Neuronal stem cell (in vitro differentiated cells): ENCODE data around the gene MCCC2. TPM values are rescaled to one million over a fixed set of nuclear protein-coding genes. Genes with fewer than 3 reads are reported as not detected.

Experiments used
- DNase-seq: peaks from one replicate; pipeline ENCODE4 v3.0.0-alpha.2; 2013; ENCODE audit warnings: low spot score
- H2AFZ ChIP-seq: one replicate; pipeline ENCODE4 v1.6.1; 2013; ENCODE audit warnings: mild to moderate bottlenecking, low read length, inconsistent platforms
- H2AK5ac ChIP-seq: 2 replicates; pipeline ENCODE4 v1.6.1; 2013; ENCODE audit warnings: low read depth, mild to moderate bottlenecking, inconsistent platforms, low read length, moderate library complexity, mixed read lengths
- H2BK120ac ChIP-seq: 2 replicates; pipeline ENCODE4 v1.6.1; 2013; ENCODE audit warnings: low read depth, mild to moderate bottlenecking, inconsistent platforms, low read length, moderate library complexity, mixed read lengths
- H2BK12ac ChIP-seq: one replicate; pipeline ENCODE4 v1.6.1; 2013; ENCODE audit warnings: low read length, inconsistent platforms
- H2BK15ac ChIP-seq: 2 replicates; pipeline ENCODE4 v1.6.1; 2013; ENCODE audit warnings: mild to moderate bottlenecking, low read length, inconsistent platforms, mixed read lengths
- H2BK5ac ChIP-seq: one replicate; pipeline ENCODE4 v1.6.1; 2013; ENCODE audit warnings: inconsistent platforms, mild to moderate bottlenecking, low read length, moderate library complexity
- H3K14ac ChIP-seq: one replicate; pipeline ENCODE4 v1.6.1; 2013; ENCODE audit warnings: low read length, inconsistent platforms
- H3K18ac ChIP-seq: 2 replicates; pipeline ENCODE4 v1.6.1; 2013; ENCODE audit warnings: low read length, inconsistent platforms
- H3K23ac ChIP-seq: 2 replicates; pipeline ENCODE4 v1.6.1; 2013; ENCODE audit warnings: low read depth, mild to moderate bottlenecking, mixed read lengths, low read length, inconsistent platforms; ENCODE audit not compliant: poor library complexity
- H3K27ac ChIP-seq: replicated peaks from 3 replicates; pipeline ENCODE4 v1.5.1; 2013; ENCODE audit warnings: low read length, inconsistent platforms
- H3K27me3 ChIP-seq, 3 experiments: 2 replicates each; pipeline ENCODE4 v1.6.1; 2013; ENCODE audit warnings: low read length in 3 of 3, mild to moderate bottlenecking in 2 of 3, inconsistent platforms in 1 of 3, low read depth in 1 of 3, mixed read lengths in 1 of 3, moderate library complexity in 1 of 3; ENCODE audit not compliant: control insufficient read depth in 3 of 3, insufficient read depth in 3 of 3
- H3K36me3 ChIP-seq, 2 donors: replicated peaks in 1 of 2; 2 replicates each; pipeline ENCODE4 v1.6.1; 2013; ENCODE audit warnings: low read length in 2 of 2; ENCODE audit not compliant: control insufficient read depth in 2 of 2, insufficient read depth in 2 of 2
- H3K4ac ChIP-seq: 2 replicates; pipeline ENCODE4 v1.6.1; 2013; ENCODE audit warnings: inconsistent platforms, mild to moderate bottlenecking, low read length, moderate library complexity
- H3K4me1 ChIP-seq, 2 donors: 1 replicate in 1 of 2; 2 replicates in 1 of 2; pipeline ENCODE4 v1.6.1; 2013; ENCODE audit warnings: low read length in 2 of 2, low read depth in 1 of 2; ENCODE audit not compliant: control insufficient read depth in 2 of 2, insufficient read depth in 1 of 2
- H3K4me2 ChIP-seq: one replicate; pipeline ENCODE4 v1.6.1; 2013; ENCODE audit warnings: mild to moderate bottlenecking, low read length, inconsistent platforms; ENCODE audit not compliant: insufficient read depth, poor library complexity, severe bottlenecking
- H3K4me3 ChIP-seq, 2 donors: 2 replicates each; pipeline ENCODE4 v1.5.1; 2013; ENCODE audit warnings: low read length in 2 of 2, mild to moderate bottlenecking in 2 of 2, inconsistent platforms in 1 of 2, moderate library complexity in 1 of 2
- H3K79me1 ChIP-seq: one replicate; pipeline ENCODE4 v1.6.1; 2013; ENCODE audit warnings: low read depth, mild to moderate bottlenecking, inconsistent platforms, low read length, moderate library complexity
- H3K9ac ChIP-seq: one replicate; pipeline ENCODE4 v1.6.1; 2013; ENCODE audit warnings: mild to moderate bottlenecking, low read depth, low read length, inconsistent platforms; ENCODE audit not compliant: poor library complexity
- H3K9me3 ChIP-seq, 2 donors: replicated peaks in 1 of 2; 2 replicates each; pipeline versions ENCODE3 to v1.6.1; 2013; ENCODE audit warnings: low read length in 2 of 2, mild to moderate bottlenecking in 2 of 2, inconsistent platforms in 1 of 2, low read depth in 1 of 2, mixed read lengths in 1 of 2, moderate library complexity in 1 of 2; ENCODE audit not compliant: control insufficient read depth in 2 of 2, insufficient read depth in 1 of 2
- H4K8ac ChIP-seq: one replicate; pipeline ENCODE4 v1.6.1; 2013; ENCODE audit warnings: low read depth, mild to moderate bottlenecking, inconsistent platforms, low read length, moderate library complexity
- H4K91ac ChIP-seq: one replicate; pipeline ENCODE4 v1.6.1; 2013; ENCODE audit warnings: low read length, low read depth, mild to moderate bottlenecking, inconsistent platforms; ENCODE audit not compliant: poor library complexity
- WGBS, 2 donors: extraction: QIAGEN DNeasy Blood & Tissue Kit; methylation state at CpG; one replicate each; pipeline ENCODE4 v1.1.7; 2013; ENCODE audit warnings: missing lambda C conversion rate in 2 of 2, mixed read lengths in 1 of 2; ENCODE audit not compliant: insufficient read length in 2 of 2, insufficient replicate concordance in 1 of 2; ENCODE audit errors: extremely low coverage in 2 of 2; 5-methylcytosine and 5-hydroxymethylcytosine counted together
- small RNA-seq: library from polyadenylated mRNA; stranded (forward); fragments of <200 nt; extraction: miRNeasy Mini kit (QIAGEN cat#:217004); gene quantifications from one replicate; pipeline ENCODE3, GENCODE V24; 2013; ENCODE audit not compliant: insufficient read depth

The MCCC2 gene

DNA sequence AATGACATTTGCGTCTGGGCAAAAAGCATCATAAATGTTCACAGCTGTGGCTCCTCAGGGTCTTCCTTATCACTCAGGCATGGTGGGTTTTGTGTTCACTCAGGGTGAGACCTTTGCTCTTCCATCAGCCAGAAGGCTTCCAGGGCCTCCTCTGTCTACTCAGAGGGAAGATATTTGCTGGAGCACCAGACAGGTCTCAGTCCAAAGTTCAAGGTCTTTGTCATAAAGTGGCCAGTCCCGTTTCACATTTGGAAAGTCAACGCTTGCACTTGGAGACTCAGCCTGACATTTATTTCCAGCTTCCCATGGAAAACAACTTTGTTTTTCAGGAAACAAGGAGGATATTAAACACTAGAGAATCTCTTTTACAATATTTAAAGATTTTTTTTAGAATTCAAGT lies 119.8 kb downstream of the MCCC2 start:
- Histone ChIP-seq H2BK120ac (no peak overlapping the region), H2BK15ac (no peak overlapping the region), H2BK5ac (no peak overlapping the region), H3K9me3 (no peaks in the 10 kb centered on the region), H3K4me2 (no peak overlapping the region), H2AK5ac (no peak overlapping the region), H3K23ac (no peak overlapping the region), H3K4me3 (no peak overlapping the region), H4K8ac (no peak overlapping the region), H4K91ac (no peak overlapping the region), H3K4me1 (peaks cover 6% of the 10 kb centered on the region in 2 donors), H3K4ac (no peak overlapping the region), H3K18ac (no peak overlapping the region), H3K36me3 (no peaks in the 10 kb centered on the region), H3K9ac (no peak overlapping the region), H3K79me1 (no peaks in the 10 kb centered on the region), H3K27me3 (peaks cover 0 to 46% (median 0%) of the 10 kb centered on the region in 3 experiments), H3K14ac (no peak overlapping the region), H3K27ac (no peak overlapping the region), H2BK12ac (no peak overlapping the region), H2AFZ (no peak overlapping the region)
- no peak for DNase-seq
- WGBS, 2 donors = no CpG with 5 or more reads among the region's 3 CpGs

Small RNAs within 50 kb of the gene (small RNA-seq; reads per million reads assigned to genes)
- not detected for gene HMGN1P12
